SK-N-SH treated with all-trans-retinoic acid at 6 μM for 48 hours (cell line): ENCODE data around the gene HSPA12A.

Experiments
- ATAC-seq: fragments of 200-7000 bp; cut with Tn5 transposase; 3 replicates; pipeline ENCODE4 v1.9.1; 2020; ENCODE audit warnings: mild to moderate bottlenecking, moderate library complexity
- ARNTL ChIP-seq: fragments of 450-650 bp; formaldehyde crosslinking; IDR thresholded peaks from 2 replicates; pipeline ENCODE4 v1.5.0; 2020; ENCODE audit warnings: low read depth, mild to moderate bottlenecking, moderate library complexity, borderline replicate concordance
- BACH2 ChIP-seq: fragments of 250-450 bp; sonication (Bioruptor Pico); IDR thresholded peaks from 2 replicates; pipeline ENCODE4 v1.9.0; 2021; ENCODE audit warnings: mild to moderate bottlenecking, borderline replicate concordance
- ESRRG ChIP-seq: fragments of 250-450 bp; sonication (Bioruptor Pico); IDR thresholded peaks from 2 replicates; pipeline ENCODE4 v1.6.1; 2021; ENCODE audit warnings: mild to moderate bottlenecking
- OSR1 ChIP-seq: fragments of 250-450 bp; sonication (Bioruptor Pico); IDR thresholded peaks from 2 replicates; pipeline ENCODE4 v1.8.0; 2022; ENCODE audit warnings: moderate library complexity, mild to moderate bottlenecking, inconsistent platforms
- POU6F1 ChIP-seq: fragments of 250-450 bp; sonication (Bioruptor Pico); IDR thresholded peaks from 2 replicates; pipeline ENCODE4 v1.8.0; 2021; ENCODE audit warnings: low read depth, mild to moderate bottlenecking, moderate library complexity, borderline replicate concordance
- RARB ChIP-seq: fragments of 250-450 bp; sonication (Bioruptor Pico); IDR thresholded peaks from 2 replicates; pipeline ENCODE4 v1.8.0; 2021; ENCODE audit warnings: mild to moderate bottlenecking, moderate library complexity
- TCF4 ChIP-seq: fragments of 250-450 bp; sonication (Bioruptor Pico); IDR thresholded peaks from 2 replicates; pipeline ENCODE4 v1.8.0; 2021; ENCODE audit warnings: mild to moderate bottlenecking, moderate library complexity, borderline replicate concordance
- TSHZ2 ChIP-seq: fragments of 250-450 bp; sonication (Bioruptor Pico); IDR thresholded peaks from 2 replicates; pipeline ENCODE4 v1.5.0; 2020; ENCODE audit warnings: mild to moderate bottlenecking, moderate library complexity
- ZC3H10 ChIP-seq: fragments of 250-450 bp; sonication (Bioruptor Pico); IDR thresholded peaks from 2 replicates; pipeline ENCODE4 v1.5.1; 2021; ENCODE audit warnings: mild to moderate bottlenecking, moderate library complexity
- ZFP3 ChIP-seq: fragments of 250-450 bp; sonication (Bioruptor Pico); IDR thresholded peaks from 2 replicates; pipeline ENCODE4 v1.5.0; 2020; ENCODE audit warnings: mild to moderate bottlenecking, moderate library complexity
- ZFP30 ChIP-seq: fragments of 450-650 bp; formaldehyde crosslinking; IDR thresholded peaks from 2 replicates; pipeline ENCODE4 v1.5.0; 2022; ENCODE audit warnings: mild to moderate bottlenecking, moderate library complexity
- ZNF8 ChIP-seq: fragments of 450-650 bp; formaldehyde crosslinking; IDR thresholded peaks from 2 replicates; pipeline ENCODE4 v1.5.0; 2020; ENCODE audit warnings: mild to moderate bottlenecking, moderate library complexity
- TF ChIP-seq, protein P1 (sequence below): fragments of 250-450 bp; sonication (Bioruptor Pico); IDR thresholded peaks from 2 replicates; pipeline ENCODE4 v1.5.1; 2020; ENCODE audit warnings: low read depth, mild to moderate bottlenecking, moderate library complexity
- TF ChIP-seq, protein P2 (sequence below): fragments of 250-450 bp; sonication (Bioruptor Pico); IDR thresholded peaks from 2 replicates; pipeline ENCODE4 v1.5.1; 2021; ENCODE audit warnings: mild to moderate bottlenecking, moderate library complexity

The HSPA12A gene

DNA sequence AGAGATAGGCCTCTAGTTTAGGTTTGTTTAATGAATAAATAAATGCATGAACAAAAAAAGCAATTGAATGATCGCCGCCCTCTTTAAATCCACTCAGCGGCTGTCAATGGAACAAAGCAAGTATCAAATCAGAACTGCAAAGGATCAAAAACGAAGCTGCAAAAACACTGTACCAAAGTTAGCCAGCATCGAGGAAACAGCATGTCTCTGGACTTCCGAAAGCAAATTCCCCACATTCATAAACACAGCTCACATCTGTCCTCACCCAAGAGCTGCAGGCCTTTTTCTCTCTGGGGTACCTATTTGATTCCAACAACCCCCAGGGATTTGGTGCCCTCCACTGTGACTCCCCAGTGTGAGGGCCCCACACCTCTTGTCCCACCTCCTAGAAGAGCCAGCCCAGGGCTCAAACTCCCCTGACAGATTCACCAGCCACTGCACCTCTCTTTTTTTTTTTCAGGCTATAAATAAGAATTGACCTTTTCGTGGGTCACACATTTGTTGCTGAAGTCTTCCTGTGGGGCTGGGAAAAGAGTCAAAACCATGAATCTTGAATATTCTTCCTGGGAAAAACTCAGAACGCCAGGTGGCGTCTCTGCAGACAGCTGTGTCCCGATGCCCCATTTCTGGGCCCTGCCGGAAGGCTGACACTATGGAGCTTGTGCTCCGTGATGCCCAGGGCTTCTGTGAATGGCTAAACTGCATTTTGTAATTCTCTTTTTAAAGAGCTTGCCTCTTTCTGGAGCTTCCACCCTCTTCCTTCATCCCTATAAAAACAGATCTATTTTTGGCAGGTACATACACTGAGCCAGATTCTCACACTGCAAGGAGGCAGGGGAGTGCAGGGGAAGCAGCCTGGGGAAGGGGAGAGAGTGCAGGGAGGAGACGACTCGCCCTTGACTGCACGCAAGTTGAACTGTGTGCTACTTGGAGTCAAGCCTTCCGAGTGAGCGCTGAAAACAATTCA, 51.7 kb downstream of the HSPA12A start:
- no peak for ATAC-seq
- TF ChIP-seq ZNF8 (CRISPR knock-in tag) = no peak
- TF ChIP-seq ZC3H10 (CRISPR knock-in tag) = no peak
- no peak for TF ChIP-seq ZFP30 (CRISPR knock-in tag)

- no peak for ATAC-seq
- no peak for TF ChIP-seq TCF4 (CRISPR knock-in tag)
- TF ChIP-seq RARB = no peak
- no peak for TF ChIP-seq TSHZ2 (CRISPR knock-in tag)
- no peak for TF ChIP-seq ZNF8 (CRISPR knock-in tag)
Observed at GRCh38 chr10:116689744-116690143, 52.6 kb downstream of the HSPA12A start.

DNA sequence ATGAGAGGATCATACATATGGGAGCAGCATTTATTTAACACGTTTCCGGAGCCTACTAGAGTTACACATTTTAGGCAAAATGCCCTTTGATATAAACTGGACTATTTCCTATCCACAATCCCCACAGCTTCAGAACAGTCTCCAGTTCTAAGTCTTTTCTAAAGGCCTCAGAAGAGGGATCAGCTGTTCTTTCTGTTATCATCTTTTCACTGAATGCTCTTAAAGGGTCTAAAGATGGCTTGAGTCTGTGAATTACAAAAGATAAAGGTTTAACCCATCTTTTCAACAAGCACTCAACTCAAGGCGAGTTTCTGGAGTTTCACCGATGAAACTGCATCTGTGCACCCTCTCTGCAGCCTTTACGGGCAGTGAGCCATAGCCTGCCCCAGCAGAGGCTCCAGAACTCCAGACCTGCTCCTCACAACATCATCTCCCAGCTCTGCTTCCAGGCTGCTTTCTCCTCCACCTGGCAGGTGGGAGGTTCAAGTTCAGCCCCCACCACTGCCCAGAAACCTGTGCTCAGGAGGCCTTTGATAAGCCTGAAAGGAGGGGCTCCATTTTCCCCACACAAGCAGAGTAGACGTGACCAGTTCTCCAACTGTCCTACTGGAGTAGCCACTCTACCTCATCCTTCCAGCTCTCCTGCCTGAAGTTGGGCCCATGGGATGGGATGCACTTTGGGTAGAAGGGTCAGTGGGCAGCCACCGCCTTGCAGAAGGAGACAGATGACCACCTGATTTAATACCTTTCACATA, 53.4 kb downstream of the HSPA12A start:
- no peak for TF ChIP-seq TSHZ2 (CRISPR knock-in tag)
- ATAC-seq = no peak

GRCh38 chr10:116688241-116688711, 54.1 kb downstream of the HSPA12A start:
- no peak for ATAC-seq
- TF ChIP-seq, protein P1, sequence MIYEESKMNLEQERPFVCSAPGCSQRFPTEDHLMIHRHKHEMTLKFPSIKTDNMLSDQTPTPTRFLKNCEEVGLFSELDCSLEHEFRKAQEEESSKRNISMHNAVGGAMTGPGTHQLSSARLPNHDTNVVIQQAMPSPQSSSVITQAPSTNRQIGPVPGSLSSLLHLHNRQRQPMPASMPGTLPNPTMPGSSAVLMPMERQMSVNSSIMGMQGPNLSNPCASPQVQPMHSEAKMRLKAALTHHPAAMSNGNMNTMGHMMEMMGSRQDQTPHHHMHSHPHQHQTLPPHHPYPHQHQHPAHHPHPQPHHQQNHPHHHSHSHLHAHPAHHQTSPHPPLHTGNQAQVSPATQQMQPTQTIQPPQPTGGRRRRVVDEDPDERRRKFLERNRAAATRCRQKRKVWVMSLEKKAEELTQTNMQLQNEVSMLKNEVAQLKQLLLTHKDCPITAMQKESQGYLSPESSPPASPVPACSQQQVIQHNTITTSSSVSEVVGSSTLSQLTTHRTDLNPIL (CRISPR knock-in tag) = no peak
- TF ChIP-seq, all 23 proteins: peak for 0

DNA sequence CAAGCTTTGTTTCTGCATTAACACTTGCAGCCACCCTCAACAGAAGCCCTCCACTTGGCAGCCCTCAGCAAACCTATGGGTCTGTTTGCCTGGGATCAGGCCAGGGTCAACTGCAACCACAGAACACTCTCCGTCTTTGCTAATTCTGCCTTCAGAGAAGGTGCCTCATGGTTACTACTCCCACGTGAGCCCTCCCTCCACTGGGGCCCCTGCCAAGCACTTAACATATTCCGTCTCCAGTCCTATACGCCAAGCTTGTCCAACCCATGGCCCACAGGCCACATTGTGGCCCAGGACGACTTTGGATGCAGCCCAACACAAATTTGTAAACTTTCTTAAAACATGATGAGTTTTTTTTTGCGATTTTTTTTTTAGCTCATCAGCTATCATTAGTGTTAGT, 54.7 kb downstream of the HSPA12A start:
- no peak for TF ChIP-seq ZFP3
- TF ChIP-seq ZFP30 (CRISPR knock-in tag) = no peak
- TF ChIP-seq ARNTL (CRISPR knock-in tag) = no peak
- no peak for TF ChIP-seq BACH2
- TF ChIP-seq POU6F1 (CRISPR knock-in tag) = no peak
- TF ChIP-seq OSR1 (CRISPR knock-in tag) = no peak
- TF ChIP-seq, protein P2, sequence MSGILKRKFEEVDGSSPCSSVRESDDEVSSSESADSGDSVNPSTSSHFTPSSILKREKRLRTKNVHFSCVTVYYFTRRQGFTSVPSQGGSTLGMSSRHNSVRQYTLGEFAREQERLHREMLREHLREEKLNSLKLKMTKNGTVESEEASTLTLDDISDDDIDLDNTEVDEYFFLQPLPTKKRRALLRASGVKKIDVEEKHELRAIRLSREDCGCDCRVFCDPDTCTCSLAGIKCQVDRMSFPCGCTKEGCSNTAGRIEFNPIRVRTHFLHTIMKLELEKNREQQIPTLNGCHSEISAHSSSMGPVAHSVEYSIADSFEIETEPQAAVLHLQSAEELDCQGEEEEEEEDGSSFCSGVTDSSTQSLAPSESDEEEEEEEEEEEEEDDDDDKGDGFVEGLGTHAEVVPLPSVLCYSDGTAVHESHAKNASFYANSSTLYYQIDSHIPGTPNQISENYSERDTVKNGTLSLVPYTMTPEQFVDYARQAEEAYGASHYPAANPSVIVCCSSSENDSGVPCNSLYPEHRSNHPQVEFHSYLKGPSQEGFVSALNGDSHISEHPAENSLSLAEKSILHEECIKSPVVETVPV (CRISPR knock-in tag) = no peak
- no peak for TF ChIP-seq TCF4 (CRISPR knock-in tag)
- no peak for TF ChIP-seq ZC3H10 (CRISPR knock-in tag)
- no peak for TF ChIP-seq ESRRG (CRISPR knock-in tag)
- no peak for ATAC-seq
